Hepatic stellate cell (primary cell): Measurements from ENCODE around the gene TMEM100.
A peak's percentile ranks its signal among the peaks of the same experiment; 100 is the strongest.

Experiments
- DNase-seq: peaks from one replicate; pipeline ENCODE4 v3.0.0; 2011; ENCODE audit warnings: low spot score

The TMEM100 gene

GRCh38 chr17:55743103-55743679 is 20.5 kb upstream of the TMEM100 start:
- DNase-seq, result no peak

GRCh38 chr17:55742272-55743102 is 19.8 kb upstream of the TMEM100 start:
- DNase-seq, result no peak

GRCh38 chr17:55741356-55741700 is 18.7 kb upstream of the TMEM100 start:
- DNase-seq, result no peak

DNA sequence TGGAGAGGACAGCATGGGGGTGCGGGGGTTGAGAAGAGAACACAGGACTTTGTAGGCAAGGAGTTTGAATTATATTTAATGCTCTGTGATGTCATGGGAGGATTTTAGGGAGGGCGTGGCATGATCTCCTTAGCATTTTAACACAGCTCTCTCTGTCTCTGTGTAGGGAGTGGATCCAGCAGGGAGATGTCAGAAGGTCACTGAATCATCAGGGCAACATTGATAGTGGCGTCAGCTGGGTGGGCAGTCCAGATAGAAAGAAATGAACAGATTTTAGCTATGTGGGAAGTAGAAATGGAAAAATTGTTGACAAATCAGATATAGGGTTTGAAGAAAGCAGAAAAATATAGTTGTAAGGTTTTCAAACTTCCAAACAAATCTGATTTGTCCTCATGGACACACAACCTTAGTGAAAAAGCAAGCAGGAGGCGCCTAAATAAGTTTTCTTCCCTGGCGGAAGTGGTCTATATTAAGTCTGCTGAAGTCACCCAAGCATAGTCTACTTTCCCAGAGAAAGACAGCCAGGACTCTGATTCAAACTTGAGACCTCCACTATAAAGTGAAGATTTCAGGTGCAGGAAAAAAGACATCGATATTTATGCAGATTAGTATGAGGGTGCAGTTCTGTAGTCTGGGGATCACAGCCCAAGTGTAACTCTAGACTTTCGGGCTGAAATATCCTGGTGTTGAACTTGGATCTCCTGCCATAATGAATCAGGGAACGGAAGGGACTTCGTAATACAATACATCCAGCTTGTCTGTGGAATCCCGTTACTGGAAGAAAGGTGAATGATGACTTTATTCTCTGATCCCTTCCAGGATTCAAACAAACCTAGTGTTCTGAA is 18.1 kb upstream of the TMEM100 start:
- DNase-seq, result no peak

DNA sequence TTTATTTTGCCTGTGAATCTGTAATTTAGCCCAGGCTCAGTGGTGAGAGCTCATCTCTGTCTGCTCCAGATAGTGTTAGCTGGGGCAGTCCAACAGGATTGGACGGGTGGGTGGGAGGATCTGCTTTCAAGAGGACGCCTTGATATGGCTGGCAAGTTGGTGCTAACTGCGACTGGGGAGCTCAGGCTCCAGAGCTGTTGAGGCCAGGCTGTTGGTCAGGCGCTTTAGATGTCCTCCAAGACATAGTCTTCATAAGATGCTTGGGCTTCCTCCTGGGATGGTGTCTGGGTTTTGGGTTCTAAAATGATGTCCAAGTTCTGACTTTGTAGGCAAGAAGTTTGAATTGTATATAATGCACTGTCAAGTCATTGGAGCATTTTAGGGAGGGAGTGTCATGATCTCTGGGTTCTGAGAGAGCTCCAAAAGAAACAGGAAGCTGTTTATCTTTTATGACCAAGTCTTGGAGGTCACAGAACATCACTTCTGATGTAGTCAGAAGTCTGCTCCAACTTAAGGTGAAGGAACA is 15.4 kb upstream of the TMEM100 start:
- DNase-seq, result no peak

DNA sequence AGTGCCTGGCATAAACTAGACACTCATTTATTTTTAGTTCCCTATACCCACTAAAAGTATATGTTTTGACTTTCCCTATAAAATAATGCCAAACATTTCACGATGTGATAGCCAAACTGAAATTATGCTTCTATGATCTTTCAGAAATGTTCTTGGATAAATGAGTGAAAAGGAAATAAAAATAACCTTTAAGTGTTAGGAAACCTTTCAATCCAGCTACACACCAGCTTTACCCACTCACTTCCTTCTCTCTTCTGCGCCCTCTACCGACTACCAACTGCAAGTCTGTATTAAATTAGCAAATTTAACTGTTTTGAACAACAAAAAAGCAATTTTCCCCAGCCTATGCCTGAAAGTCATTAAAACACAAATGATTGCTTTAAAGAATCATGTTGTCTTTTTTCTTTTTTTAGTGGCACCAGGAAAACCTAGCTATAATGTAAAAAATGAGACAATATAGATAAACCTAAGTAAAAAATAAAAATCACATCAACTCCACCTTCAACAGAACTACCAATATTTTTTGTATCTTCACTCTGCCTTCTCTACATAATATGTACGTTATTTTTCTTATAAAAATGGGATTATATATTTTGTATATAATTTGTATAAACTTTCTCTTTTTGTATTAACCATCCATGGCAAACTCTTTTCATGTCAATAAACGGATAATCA is 13.2 kb upstream of the TMEM100 start:
- peak; percentile 24 for DNase-seq

DNA sequence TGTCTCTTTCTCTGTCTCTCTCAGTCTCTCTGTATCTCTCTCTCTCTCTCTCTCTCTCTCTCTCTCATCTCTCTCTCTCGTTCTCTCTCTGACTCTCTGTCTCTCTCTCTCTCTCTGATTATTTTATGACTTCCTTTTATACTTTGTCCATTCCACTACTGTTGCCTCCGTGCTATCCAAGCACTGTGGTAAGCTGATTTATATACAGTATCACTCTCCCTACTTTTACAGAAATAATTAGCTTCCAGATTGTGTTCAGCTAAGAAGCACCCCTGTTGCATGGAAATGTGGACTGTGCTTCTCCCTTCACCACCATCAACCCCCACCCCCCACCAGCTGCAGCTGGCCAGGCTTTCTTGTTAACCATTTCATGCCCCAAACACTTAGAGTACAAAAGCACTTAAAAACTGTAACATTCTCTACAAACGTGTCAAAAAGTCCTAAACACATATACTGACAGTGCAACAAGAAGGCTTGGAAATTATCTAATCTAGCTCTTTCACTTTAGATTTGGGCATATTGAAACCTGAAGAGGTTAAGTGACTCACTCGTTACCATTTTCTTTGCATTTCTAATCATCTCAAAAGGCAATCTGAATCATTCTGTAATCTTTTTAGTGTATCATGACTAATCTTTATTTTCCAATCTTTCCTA is 11.6 kb upstream of the TMEM100 start:
- no peak for DNase-seq

- no peak for DNase-seq
These were observed 9.1 kb upstream of the TMEM100 start for GRCh38 chr17:55731586-55732250.

DNA sequence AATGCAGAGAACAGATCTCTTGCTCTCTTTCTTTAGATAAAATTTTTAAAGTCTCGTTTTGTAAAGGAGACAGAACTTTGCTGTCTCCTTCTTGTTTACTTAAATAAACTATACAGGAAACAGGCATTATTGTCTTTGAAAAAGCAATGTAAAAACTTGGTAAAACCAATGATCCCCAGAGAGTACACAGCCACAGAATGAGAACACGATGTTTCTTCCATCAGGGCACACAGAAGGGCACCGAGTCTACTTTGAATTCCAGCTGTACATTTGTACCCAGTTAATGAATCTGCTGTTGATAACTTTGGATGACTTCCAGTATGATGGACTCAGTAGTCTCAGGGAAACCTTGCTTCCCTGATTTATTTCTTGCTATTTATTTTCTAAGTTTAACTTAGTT is 8.1 kb upstream of the TMEM100 start:
- DNase-seq, result no peak

GRCh38 chr17:55730380-55730779 is 7.7 kb upstream of the TMEM100 start:
- no peak for DNase-seq

GRCh38 chr17:55729484-55729883 is 6.8 kb upstream of the TMEM100 start:
- no peak for DNase-seq

DNA sequence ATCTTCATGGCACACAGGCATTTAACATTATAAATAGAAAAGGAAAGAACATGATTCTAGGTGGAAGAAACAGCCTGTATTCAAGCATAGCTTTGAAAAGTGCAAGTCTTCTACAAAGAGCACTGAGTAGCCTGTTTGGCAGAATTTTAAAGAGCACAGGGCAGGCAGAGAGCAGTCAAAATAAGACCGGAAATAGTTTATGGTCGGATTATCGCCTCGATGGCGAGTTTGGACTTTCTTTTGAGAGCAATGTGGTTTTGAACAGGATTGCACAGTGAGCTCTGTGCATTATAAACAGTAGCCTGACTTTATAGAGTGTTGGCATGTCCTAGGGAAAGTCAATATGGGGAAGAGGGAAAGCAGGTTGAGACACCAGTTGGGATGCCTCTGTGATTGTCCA is 6.2 kb upstream of the TMEM100 start:
- DNase-seq, result no peak

- no peak for DNase-seq
These were observed 5.7 kb upstream of the TMEM100 start for GRCh38 chr17:55728361-55728760.

DNA sequence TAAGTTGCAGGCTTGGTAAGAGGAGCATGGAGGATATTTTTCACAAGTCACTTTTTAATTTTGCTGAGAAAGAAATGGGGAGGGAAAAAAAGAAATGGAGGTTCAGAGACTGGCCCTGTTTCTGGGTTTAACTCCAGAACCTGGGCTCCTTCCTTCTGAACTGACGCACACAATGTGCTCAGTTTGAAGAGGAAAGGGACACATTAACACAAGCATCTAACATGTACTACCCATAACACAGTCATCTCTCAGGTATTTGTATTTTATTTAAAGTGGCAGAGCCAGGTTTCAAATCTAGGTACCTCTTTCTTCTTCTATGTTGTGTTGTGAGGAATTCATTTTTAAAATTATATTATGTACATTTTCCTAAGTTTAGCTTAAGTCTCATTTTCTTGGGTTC is 5.3 kb upstream of the TMEM100 start:
- no peak for DNase-seq

- DNase-seq, result no peak
These were observed 4.6 kb upstream of the TMEM100 start for GRCh38 chr17:55727275-55727674.

GRCh38 chr17:55726440-55726839 is 3.8 kb upstream of the TMEM100 start:
- peak; percentile 49 for DNase-seq

DNA sequence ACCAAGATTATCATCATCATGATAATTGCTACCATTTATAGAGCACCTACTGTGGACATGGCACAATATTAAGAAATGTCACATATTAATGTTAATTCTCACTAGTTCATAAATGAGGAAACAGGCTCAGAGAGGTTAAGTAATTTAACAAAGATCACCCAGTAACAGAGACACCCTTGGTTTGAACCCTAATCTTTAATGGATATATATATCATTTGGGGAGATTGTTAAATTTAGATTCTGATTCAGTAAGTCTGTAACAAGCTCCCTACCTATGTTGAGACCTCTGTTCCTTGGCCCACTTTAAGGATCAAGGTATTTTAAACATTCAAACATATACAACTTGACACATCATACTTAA is 804 bp upstream of the TMEM100 start:
- no peak for DNase-seq

DNA sequence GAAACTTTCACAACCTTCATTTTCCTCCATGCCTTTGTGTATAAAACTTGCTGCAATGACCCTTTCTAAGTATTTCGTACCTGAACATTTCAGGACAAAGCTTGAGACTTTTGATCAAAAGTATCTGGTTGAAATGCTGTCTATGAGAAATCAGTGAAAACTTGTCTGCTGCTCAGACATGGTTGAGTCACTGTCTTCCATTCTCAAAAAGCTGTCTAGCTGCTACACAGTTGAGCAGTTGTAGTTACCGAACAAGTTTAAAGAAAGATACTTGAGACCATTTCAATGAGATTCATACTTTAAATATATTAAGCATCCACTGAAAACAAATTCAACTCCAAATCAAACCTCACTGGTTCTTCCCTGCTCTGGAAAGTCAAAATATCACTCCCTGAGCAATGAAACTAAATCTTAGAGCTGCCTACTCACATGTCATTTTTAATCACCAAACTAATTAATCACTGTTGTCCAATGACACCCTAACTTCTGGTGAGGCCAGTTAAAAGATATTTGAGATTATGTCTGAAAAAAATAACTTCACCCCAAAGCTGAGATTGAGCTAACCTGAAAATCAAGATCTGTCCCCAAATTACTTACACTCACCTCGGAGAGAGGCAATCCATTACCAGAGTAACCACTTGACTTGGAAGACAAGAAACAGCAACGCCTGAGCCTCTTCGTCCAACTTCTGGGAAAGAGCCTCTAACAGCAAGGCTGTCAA is 488 bp downstream of the TMEM100 start:
- no peak for DNase-seq

- no peak for DNase-seq
These were observed 1.5 kb downstream of the TMEM100 start for GRCh38 chr17:55720919-55721836.
